Gastrocnemius medialis (tissue), 4 donors: ENCODE data around the gene AFAP1L2. TPM values are rescaled to one million over a fixed set of nuclear protein-coding genes. Genes with fewer than 3 reads are reported as not detected.

ENCODE experiments used
- ATAC-seq, 2 donors: fragments of 150-250 bp; one replicate each; pipeline ENCODE4 v1.9.1; 2016
- DNase-seq, 2 donors: peaks; one replicate each; pipeline ENCODE4 v3.0.0-alpha.2; 2019
- H3K27ac ChIP-seq, 4 donors: fragments of 200-600 bp; sonication (generic); 1 replicate in 1 of 4; 2 replicates in 3 of 4; pipeline ENCODE4 v1.5.1; 2016 to 2018; ENCODE audit warnings: mild to moderate bottlenecking in 2 of 4, moderate library complexity in 1 of 4
- H3K27me3 ChIP-seq, 3 donors: fragments of 200-600 bp; sonication (generic) in 2 of 3; 1 replicate in 1 of 3; 2 replicates in 2 of 3; pipeline versions ENCODE4 v1.5.1 to v1.6.0; 2016 to 2019; ENCODE audit warnings: mild to moderate bottlenecking in 1 of 3, moderate library complexity in 1 of 3
- H3K36me3 ChIP-seq, 2 donors: fragments of 200-600 bp; sonication (generic) in 1 of 2; one replicate each; pipeline ENCODE4 v1.5.1; 2017 to 2018
- H3K4me1 ChIP-seq, 2 donors: fragments of 200-600 bp; sonication (generic) in 1 of 2; one replicate each; pipeline ENCODE4 v1.5.1; 2016 to 2017; ENCODE audit warnings: mild to moderate bottlenecking in 2 of 2
- H3K4me3 ChIP-seq, 4 donors: fragments of 200-600 bp; sonication (generic) in 3 of 4; 1 replicate in 1 of 4; 2 replicates in 3 of 4; pipeline ENCODE4 v1.5.1; 2016 to 2019; ENCODE audit warnings: mild to moderate bottlenecking in 2 of 4
- H3K9me3 ChIP-seq, 3 donors: fragments of 200-600 bp; sonication (generic) in 2 of 3; 1 replicate in 1 of 3; 2 replicates in 2 of 3; pipeline ENCODE4 v1.5.1; 2016 to 2019
- POLR2A ChIP-seq, 2 donors: fragments of 450-650 bp; IDR thresholded peaks; one replicate each; pipeline ENCODE4 v1.6.1; 2017; ENCODE audit warnings: antibody characterized with exemption in 2 of 2, mild to moderate bottlenecking in 2 of 2, moderate library complexity in 2 of 2
- in situ Hi-C, 4 donors: fragments of 200-750 bp; cut with MboI; loops; one replicate each; pipeline versions ENCODE4 v1.15.0 to v1.8.0; 2017; ENCODE audit warnings: low sequenced_read_pairs in 4 of 4
- intact Hi-C: fragments of 100-400 bp; cut with DNase I; formaldehyde crosslinking; loops from one replicate; pipeline ENCODE4 v1.15.1; 2023; ENCODE audit warnings: low total_unique reads
- total RNA-seq, 4 donors: library from RNA; depleted of rRNA; stranded (reverse); fragments of >200 nt; gene quantifications; one replicate each; pipeline versions ENCODE4 v1.1.0 to v1.2.3, GENCODE V29; 2016
- TF ChIP-seq, protein P1 (sequence below), 5 experiments: fragments of 450-650 bp in 3 of 5; fragments of 200-600 bp in 2 of 5; sonication (generic) in 2 of 5; IDR thresholded peaks in 4 of 5; conservative IDR thresholded peaks in 1 of 5; 1 replicate in 4 of 5; 2 replicates in 1 of 5; pipeline ENCODE4 v1.5.1; 2016 to 2019; ENCODE audit warnings: antibody characterized with exemption in 5 of 5, mild to moderate bottlenecking in 3 of 5, moderate library complexity in 3 of 5

Gene AFAP1L2
- total RNA-seq, 4 donors from 2014 or later = 1.3 to 3.5 (median 2.1) TPM

DNA sequence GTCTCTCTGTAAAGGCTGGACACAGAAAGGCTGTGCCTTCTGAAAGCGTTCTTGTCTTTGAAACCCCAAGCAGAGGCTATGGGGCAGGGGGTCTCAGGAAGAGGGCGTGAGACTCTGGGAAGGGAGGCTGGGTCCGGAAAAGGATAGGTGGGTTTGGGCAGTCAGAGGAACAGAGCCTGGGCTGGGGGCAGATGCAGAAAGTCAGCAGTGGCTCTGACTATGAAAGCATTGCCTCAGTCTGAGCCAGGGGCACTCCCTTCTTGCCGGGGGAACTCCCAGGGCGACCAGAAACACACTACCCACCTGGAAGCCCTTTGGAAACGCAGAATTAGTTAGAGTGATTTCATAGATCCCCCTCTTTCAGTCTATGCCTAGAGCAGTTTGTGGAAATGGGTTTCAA, 93.3 kb downstream of the AFAP1L2 start:
- no peak for DNase-seq
- intact Hi-C loops (no loop called here), in situ Hi-C loops (loop anchor here in 2 of 4 donors (25.0 kb wide), 4 partner anchors 251 to 826 kb away; partner anchors contain the start of gene FHIP2A (in 1 of the 2))
- H3K27ac ChIP-seq = no peak overlapping the region
- no peaks in the 10 kb centered on the region for H3K36me3 ChIP-seq
- H3K27me3 ChIP-seq = no peaks in the 10 kb centered on the region
- H3K4me3 ChIP-seq = no peak overlapping the region
- TF ChIP-seq, protein P1, sequence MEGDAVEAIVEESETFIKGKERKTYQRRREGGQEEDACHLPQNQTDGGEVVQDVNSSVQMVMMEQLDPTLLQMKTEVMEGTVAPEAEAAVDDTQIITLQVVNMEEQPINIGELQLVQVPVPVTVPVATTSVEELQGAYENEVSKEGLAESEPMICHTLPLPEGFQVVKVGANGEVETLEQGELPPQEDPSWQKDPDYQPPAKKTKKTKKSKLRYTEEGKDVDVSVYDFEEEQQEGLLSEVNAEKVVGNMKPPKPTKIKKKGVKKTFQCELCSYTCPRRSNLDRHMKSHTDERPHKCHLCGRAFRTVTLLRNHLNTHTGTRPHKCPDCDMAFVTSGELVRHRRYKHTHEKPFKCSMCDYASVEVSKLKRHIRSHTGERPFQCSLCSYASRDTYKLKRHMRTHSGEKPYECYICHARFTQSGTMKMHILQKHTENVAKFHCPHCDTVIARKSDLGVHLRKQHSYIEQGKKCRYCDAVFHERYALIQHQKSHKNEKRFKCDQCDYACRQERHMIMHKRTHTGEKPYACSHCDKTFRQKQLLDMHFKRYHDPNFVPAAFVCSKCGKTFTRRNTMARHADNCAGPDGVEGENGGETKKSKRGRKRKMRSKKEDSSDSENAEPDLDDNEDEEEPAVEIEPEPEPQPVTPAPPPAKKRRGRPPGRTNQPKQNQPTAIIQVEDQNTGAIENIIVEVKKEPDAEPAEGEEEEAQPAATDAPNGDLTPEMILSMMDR (IDR thresholded peaks at IDR 0.05 in 4 of 5, conservative IDR thresholded peaks at IDR 0.05 in 1 of 5) = no peak
- TF ChIP-seq POLR2A (IDR thresholded peaks at IDR 0.05) = no peak
- no peak for ATAC-seq
- no peaks in the 10 kb centered on the region for H3K9me3 ChIP-seq
- peaks cover 5% of the 10 kb centered on the region in 2 donors for H3K4me1 ChIP-seq

DNA sequence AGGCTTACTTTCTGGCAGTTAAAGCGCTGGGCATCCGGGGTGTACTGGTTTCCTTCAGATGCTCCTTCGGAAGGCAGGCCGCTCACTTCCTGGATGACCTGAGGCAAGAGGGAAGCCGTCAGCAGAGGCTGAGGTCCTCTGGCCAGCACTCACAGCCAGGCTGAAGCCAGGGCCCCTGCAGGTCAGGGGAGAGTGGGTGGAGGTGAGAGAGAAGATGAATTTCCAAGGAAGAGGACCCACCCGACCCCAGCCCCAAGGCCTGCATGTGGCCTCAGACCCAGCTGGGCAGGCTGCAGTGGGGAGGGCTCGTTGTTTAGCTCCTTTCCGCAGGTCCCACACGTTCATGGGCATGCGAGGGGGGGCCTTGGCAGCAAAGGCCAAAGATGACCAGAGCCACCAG, 94.0 kb downstream of the AFAP1L2 start:
- no peak overlapping the region for H3K27ac ChIP-seq
- H3K27me3 ChIP-seq = no peaks in the 10 kb centered on the region
- TF ChIP-seq POLR2A (IDR thresholded peaks at IDR 0.05) = no peak
- no peak for DNase-seq
- intact Hi-C loops (no loop called here), in situ Hi-C loops (loop anchor here in 2 of 4 donors (25.0 kb wide), 4 partner anchors 252 to 827 kb away; partner anchors contain the start of gene FHIP2A (in 1 of the 2))
- no peak overlapping the region for H3K4me3 ChIP-seq
- peaks cover 5% of the 10 kb centered on the region in 2 donors for H3K4me1 ChIP-seq
- no peaks in the 10 kb centered on the region for H3K9me3 ChIP-seq
- ATAC-seq = no peak
- no peaks in the 10 kb centered on the region for H3K36me3 ChIP-seq

DNA sequence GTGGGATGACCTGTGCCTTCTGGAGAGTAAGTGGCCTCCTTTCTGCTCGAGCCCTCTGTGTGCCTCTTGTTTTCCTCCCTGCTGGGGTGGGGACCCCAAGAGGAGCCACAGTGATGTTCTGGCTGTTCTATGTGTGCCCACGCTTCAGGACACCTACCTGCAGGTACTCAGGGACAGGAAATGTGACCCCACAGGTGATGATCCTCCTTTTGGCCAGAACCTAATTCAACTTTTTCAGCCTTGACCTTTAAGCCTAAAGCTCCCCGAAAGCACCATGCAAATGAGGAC, 95.0 kb downstream of the AFAP1L2 start:
- Histone ChIP-seq H3K4me3 (no peak overlapping the region), H3K9me3 (no peaks in the 10 kb centered on the region), H3K4me1 (peaks cover 7 to 9% of the 10 kb centered on the region in 2 donors), H3K27me3 (no peaks in the 10 kb centered on the region), H3K27ac (no peak overlapping the region), H3K36me3 (no peaks in the 10 kb centered on the region)
- intact Hi-C loops = loop anchor here (10.0 kb wide), 1 partner anchor 95 kb away; the partner anchor contains the start of gene AFAP1L2
- TF ChIP-seq, protein P1 (IDR thresholded peaks at IDR 0.05 in 4 of 5, conservative IDR thresholded peaks at IDR 0.05 in 1 of 5) = no peak
- TF ChIP-seq POLR2A (IDR thresholded peaks at IDR 0.05) = no peak
- DNase-seq (no peak), ATAC-seq (no peak)
- in situ Hi-C loops = loop anchor here in 3 of 4 donors (10.0 to 25.0 kb wide), 7 partner anchors 125 to 828 kb away; partner anchors contain the start of gene FHIP2A (in 1 of the 3)

DNA sequence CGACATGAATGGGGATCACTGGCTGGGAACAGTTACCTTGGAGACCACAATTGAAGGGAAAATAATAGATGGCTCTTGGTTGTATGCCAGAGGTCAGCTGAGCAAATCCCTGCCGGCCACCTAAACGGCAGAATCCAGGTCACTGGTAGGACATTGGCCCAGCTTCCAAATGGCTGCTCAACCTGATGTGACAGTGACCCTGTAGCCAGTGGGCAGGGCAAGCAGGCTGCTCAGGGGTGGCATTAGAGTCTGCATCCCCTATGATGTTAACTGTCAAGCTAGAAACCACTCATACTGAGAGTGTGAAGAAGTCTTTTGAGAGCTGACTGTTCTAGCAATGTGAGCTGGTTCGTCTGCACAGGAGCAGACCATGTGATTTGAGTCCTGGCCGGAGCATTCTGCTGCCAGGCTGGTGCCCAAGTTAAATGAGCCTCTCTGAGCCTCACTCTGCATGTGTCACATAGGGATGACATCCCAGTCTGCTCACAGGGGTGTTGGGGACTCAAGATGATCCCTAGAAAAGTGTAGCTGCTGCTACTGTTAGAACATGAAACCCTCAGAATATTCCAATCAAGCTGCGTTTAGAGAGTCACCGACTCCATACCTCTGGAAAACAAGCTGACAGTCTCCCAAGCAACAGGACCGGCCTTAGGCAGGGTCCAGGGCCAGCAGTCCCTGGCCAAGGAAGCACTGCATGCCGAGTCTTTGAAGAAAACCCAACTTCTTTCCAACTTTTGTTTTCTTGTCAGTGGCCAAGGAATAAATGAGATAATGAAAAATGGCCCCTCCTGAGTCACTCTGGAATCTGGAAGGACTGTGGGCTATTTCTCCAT, 95.6 kb downstream of the AFAP1L2 start:
- Histone ChIP-seq H3K27ac (no peak overlapping the region), H3K27me3 (no peaks in the 10 kb centered on the region), H3K36me3 (no peaks in the 10 kb centered on the region), H3K4me3 (no peak overlapping the region), H3K4me1 (peaks cover 8 to 13% of the 10 kb centered on the region in 2 donors), H3K9me3 (no peaks in the 10 kb centered on the region)
- in situ Hi-C loops (loop anchor here in 3 of 4 donors (10.0 to 25.0 kb wide), 7 partner anchors 126 to 829 kb away; partner anchors contain the start of gene FHIP2A (in 1 of the 3)), intact Hi-C loops (loop anchor here (10.0 kb wide), 1 partner anchor 96 kb away; the partner anchor contains the start of gene AFAP1L2)
- no peak for DNase-seq
- no peak for ATAC-seq
- TF ChIP-seq, protein P1 (IDR thresholded peaks at IDR 0.05 in 4 of 5, conservative IDR thresholded peaks at IDR 0.05 in 1 of 5) = no peak
- TF ChIP-seq POLR2A (IDR thresholded peaks at IDR 0.05) = no peak

DNA sequence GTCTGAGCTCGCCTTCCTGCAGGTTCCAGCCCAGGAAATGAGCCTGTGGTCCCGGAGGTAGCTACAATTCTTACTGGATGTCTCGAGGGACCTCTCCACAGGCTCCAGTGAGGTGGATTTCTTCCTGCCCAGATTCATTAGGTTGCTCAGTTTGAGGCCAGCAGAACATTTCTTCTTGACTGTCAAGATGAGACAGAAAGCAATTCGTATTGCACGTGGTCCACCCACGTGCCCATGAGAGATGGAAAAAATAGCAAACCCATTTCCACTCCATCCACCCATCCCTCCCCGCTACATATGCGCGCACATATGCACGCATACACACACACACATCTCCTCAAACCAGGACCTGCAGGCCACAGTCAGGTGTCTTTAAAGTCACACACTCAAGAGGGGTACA, 96.6 kb downstream of the AFAP1L2 start:
- ATAC-seq = no peak
- H3K27me3 ChIP-seq = no peaks in the 10 kb centered on the region
- no peak for TF ChIP-seq POLR2A (IDR thresholded peaks at IDR 0.05)
- TF ChIP-seq, protein P1 (IDR thresholded peaks at IDR 0.05 in 4 of 5, conservative IDR thresholded peaks at IDR 0.05 in 1 of 5) = no peak

More for the DNA sequence above, 96.6 kb downstream of the AFAP1L2 start:
- in situ Hi-C loops (loop anchor here in 3 of 4 donors (10.0 to 25.0 kb wide), 7 partner anchors 127 to 830 kb away; partner anchors contain the start of gene FHIP2A (in 1 of the 3)), intact Hi-C loops (loop anchor here (10.0 kb wide), 1 partner anchor 97 kb away; the partner anchor contains the start of gene AFAP1L2)
- no peak for DNase-seq
- Histone ChIP-seq H3K9me3 (no peaks in the 10 kb centered on the region), H3K27ac (no peak overlapping the region), H3K4me1 (peaks cover 8 to 13% of the 10 kb centered on the region in 2 donors), H3K4me3 (no peak overlapping the region), H3K36me3 (no peaks in the 10 kb centered on the region)
